Measurements from ENCODE around the gene RASL10B.
"Not testable (repeated sequence)": the region's sequence is repeated elsewhere in the genome, so short reads cannot be mapped to it uniquely, and the experiment has no call there.

The RASL10B gene

GRCh38 chr17:35731239-35731916 lies at the start of gene RASL10B:
TSS of gene RASL10B (plus strand) at chr17:35731639. CDS start at chr17:35735185, 3,546 bp downstream.
- DNase-seq: peak; percentile 78

DNA sequence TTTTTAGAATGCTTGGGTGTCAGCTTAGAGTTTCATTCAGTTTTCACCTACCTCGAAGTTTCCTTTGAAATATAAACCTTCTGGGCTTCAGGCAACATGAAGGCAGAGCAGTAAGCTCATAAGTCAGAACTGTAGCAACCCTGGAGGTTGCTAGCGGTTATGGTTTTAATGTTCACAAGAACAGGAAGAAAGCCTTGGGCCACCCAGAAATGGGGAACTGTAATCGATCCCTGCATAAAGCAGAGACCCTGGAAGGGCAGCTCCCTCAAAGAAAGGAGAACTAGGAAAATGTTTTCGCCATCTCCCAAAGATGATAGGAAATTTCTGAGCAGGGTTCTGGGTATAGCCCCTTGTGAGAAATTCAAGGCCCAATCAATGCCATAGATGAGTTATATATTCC lies 47.8 kb upstream of the RASL10B start:
- DNase-seq: no peak

DNA sequence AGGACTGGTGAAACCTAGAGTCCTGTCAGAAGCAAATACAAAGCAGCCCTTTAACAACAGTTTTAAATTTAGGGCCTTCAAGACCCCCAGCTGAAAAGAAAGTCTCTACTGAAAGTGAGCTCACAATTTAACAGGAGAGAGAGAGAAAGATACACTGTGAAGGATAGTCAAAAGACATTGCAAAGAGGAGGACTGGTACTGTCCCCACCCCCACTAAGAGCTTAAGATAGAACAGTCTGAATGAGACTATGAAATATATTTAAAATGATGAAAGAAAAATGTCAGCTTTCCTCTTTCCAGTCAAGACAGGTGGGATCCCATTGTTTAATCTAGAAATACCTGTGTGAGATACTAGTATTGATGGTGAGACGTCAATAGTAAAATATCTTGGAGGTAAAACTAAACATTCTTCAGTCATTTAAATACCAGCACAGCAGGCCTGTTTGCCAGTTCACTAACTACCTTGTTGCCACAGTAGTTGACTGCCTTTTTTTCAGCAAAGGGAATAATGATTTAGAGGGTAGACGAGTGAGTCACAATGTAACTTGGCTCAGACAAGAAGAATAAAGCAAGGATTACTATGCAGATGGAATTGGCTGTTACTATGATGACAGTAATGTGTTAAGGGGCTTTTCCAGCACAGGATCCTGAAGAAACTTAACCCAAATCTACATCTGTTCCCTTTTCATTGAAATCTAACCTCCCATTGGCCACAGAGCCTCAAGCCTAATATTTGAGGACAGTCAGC lies 47.2 kb upstream of the RASL10B start:
- DNase-seq: no peak

DNA sequence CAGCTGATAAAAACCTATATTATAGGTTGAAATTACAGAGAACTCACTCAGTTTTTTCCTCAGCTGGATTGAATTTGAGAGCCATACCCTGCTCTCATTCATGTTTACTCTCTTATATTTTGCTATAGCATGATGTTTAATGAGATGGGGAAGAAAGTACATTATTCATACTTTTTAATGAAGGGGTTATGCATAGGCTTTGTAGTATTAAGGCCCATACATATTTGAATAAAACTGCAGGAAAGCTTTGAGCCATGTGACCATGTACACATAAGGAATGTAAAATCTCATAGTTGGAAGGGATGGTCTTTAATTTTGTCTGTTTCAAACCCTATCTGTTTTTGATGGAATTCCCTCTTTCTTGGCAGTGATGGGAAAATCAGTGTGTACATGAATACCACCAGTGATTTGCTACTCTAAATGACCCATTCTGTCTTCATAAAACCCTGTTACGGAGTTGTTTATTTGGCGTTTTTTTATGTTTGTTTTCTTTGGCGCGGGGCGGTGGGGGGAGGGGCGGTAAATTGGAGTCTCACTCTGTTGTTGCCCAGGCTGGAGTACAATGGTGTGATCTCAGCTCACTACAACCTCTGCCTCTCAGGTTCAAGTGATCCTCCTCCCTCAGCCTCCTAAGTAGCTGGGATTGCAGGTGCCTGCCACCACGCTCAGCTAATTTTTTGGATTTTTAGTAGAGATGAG lies 38.8 kb upstream of the RASL10B start:
- no peak for DNase-seq

GRCh38 chr17:35693662-35694061 lies 37.8 kb upstream of the RASL10B start:
- no peak for DNase-seq

GRCh38 chr17:35694906-35695305 lies 36.5 kb upstream of the RASL10B start:
- DNase-seq: no peak

DNA sequence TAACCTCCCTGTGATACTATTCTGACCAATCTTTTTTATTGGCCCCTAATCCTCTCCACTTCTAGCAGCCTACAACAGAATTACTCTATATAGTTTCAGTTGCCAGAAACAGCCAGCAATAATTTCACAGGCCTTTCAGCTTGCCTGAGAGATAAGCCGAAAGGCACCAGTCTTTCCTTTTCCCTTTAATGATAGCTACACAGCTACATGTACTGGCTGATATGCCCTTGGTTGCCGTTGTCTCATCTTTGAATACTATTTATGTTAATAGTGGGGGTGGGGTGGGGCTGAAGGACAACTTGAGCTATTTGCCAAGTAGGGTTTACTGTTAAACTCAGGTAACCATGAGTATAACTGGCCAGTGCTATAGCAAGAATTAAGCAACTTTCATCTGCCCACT lies 35.8 kb upstream of the RASL10B start:
- DNase-seq: no peak

- DNase-seq: no peak
Measured at GRCh38 chr17:35698800-35699199, 32.6 kb upstream of the RASL10B start.

- no peak for DNase-seq
Measured at GRCh38 chr17:35700150-35700549, 31.3 kb upstream of the RASL10B start.

- no peak for DNase-seq
Measured at GRCh38 chr17:35701491-35701890, 29.9 kb upstream of the RASL10B start.

GRCh38 chr17:35703308-35703707 lies 28.1 kb upstream of the RASL10B start:
- DNase-seq: not testable (repeated sequence)

GRCh38 chr17:35705230-35705629 lies 26.2 kb upstream of the RASL10B start:
- no peak for DNase-seq

GRCh38 chr17:35705705-35706104 lies 25.7 kb upstream of the RASL10B start:
- no peak for DNase-seq

GRCh38 chr17:35708149-35708548 lies 23.3 kb upstream of the RASL10B start:
- DNase-seq: peak; percentile 52

DNA sequence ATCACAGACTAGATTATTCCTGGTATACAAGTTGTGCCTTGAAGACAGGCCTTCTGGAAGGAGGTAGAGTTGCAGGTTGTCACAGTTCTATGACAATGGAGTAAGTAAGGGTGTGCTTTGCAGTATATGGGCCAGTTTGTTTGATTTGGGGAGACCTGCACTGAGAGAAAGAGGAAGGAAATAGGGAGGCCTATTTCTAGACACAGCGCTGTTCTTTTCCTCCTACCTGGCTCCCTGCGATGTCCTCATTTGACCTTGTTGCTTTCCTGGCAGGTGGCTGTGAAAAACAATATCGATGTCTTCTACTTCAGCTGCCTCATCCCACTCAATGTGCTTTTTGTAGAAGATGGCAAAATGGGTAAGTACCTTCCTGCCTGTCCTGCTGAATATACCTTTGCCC lies 22.5 kb upstream of the RASL10B start:
- DNase-seq: peak; percentile 77

- no peak for DNase-seq
Measured at GRCh38 chr17:35709874-35710273, 21.6 kb upstream of the RASL10B start.

- no peak for DNase-seq
Measured at GRCh38 chr17:35710950-35711349, 20.5 kb upstream of the RASL10B start.

DNA sequence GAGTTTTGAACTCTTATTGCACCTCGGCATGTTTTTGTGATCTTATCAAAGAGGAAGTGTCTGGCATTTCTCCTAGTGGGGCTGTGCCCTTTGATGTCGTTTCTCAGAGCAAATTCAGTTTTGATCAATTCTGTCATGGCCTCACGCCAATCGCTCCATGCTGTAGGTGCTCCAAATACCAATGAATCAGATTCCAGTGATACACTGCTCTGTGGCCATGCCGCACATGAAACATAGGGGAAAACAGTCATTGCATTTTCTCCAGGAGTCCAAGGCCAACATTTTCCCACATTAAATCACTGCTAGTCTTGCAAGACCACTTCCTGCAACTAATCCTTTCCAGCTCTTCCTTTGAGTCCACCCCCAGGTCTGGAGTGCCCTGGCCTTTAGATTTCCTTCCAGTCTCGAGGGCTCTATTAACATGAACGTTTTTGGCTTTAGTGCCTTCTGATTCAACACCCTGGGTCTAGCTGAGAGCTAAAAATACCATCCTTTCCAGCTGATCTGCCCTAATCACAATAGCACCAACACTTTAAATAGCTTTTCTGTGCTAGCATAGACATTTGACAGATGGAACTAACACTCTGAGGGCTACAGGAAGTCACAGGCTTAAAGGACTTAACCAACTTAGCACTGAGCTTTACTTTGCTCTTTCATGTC lies 18.2 kb upstream of the RASL10B start:
- DNase-seq: no peak

DNA sequence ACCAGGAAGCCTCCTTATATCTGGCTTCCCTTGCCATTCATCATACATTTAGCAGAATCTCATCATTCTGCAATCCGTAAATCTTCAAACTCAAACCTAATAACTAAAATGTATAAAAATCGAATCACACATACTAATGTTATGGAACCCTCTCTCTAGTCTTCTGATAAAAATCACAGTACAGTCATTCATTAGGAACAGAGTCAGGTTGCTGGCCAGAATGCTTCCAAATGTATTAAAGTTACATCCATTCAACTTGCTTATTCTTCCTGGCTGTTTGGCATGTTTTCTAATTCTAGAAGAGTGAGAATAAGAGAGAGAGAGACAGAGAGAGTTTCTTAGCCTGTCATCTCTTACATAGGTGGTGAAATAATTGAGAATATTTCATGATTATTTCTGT lies 16.5 kb upstream of the RASL10B start:
- no peak for DNase-seq

DNA sequence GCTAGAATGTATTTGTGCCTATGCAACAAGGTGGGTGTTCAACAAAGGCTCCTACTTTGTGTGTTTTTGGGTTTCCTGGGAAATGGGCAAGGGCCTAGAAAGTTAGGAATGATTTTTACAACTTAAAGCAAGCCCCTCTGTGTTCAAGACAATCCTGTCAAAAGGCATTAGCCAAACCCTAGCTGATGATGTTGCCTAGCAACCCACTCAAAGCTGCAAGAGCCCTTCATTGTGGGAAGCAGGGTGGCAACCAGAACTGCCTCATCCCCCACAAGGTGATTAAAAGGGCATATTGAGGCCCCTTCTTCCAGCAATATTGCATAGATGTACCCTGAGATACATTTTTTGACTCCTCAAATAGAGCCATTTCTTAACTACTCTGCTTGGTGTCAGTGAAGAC lies 16.0 kb upstream of the RASL10B start:
- no peak for DNase-seq

- no peak for DNase-seq
Measured at GRCh38 chr17:35716173-35716572, 15.3 kb upstream of the RASL10B start.

GRCh38 chr17:35716897-35717465 lies 14.5 kb upstream of the RASL10B start:
- DNase-seq: no peak

DNA sequence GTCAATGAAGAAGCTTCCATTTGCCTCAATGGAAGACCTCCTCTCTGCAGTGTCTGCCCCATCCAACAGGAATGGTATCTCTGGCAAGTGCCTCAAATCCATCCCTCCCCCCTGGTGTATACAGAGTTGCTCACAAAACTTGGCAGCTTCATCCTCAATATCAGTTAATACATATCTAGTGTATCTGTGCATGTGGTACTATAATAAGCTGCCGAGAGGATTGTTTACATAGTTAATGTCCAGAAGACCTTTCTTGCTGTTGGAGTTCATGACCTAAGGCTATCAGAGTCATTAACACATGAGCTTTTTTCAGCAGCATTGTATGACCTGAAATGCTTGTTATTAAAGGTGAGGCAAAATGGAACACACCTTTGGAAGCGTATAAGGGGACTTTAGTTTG lies 14.0 kb upstream of the RASL10B start:
- DNase-seq: no peak

Measured in RPMI8226 (cell line).